Neuronal stem cell (in vitro differentiated cells): Measurements from ENCODE around the gene SLC19A1.

Experiments used
- DNase-seq: peaks from one replicate; pipeline ENCODE4 v3.0.0-alpha.2; 2013; ENCODE audit warnings: low spot score
- H2AFZ ChIP-seq: one replicate; pipeline ENCODE4 v1.6.1; 2013; ENCODE audit warnings: mild to moderate bottlenecking, low read length, inconsistent platforms
- H2AK5ac ChIP-seq: 2 replicates; pipeline ENCODE4 v1.6.1; 2013; ENCODE audit warnings: low read depth, mild to moderate bottlenecking, inconsistent platforms, low read length, moderate library complexity, mixed read lengths
- H2BK120ac ChIP-seq: 2 replicates; pipeline ENCODE4 v1.6.1; 2013; ENCODE audit warnings: low read depth, mild to moderate bottlenecking, inconsistent platforms, low read length, moderate library complexity, mixed read lengths
- H2BK12ac ChIP-seq: one replicate; pipeline ENCODE4 v1.6.1; 2013; ENCODE audit warnings: low read length, inconsistent platforms
- H2BK15ac ChIP-seq: 2 replicates; pipeline ENCODE4 v1.6.1; 2013; ENCODE audit warnings: mild to moderate bottlenecking, low read length, inconsistent platforms, mixed read lengths
- H2BK5ac ChIP-seq: one replicate; pipeline ENCODE4 v1.6.1; 2013; ENCODE audit warnings: inconsistent platforms, mild to moderate bottlenecking, low read length, moderate library complexity
- H3K14ac ChIP-seq: one replicate; pipeline ENCODE4 v1.6.1; 2013; ENCODE audit warnings: low read length, inconsistent platforms
- H3K18ac ChIP-seq: 2 replicates; pipeline ENCODE4 v1.6.1; 2013; ENCODE audit warnings: low read length, inconsistent platforms
- H3K23ac ChIP-seq: 2 replicates; pipeline ENCODE4 v1.6.1; 2013; ENCODE audit warnings: low read depth, mild to moderate bottlenecking, mixed read lengths, low read length, inconsistent platforms; ENCODE audit not compliant: poor library complexity
- H3K27ac ChIP-seq: replicated peaks from 3 replicates; pipeline ENCODE4 v1.5.1; 2013; ENCODE audit warnings: low read length, inconsistent platforms
- H3K27me3 ChIP-seq, 3 experiments: 2 replicates each; pipeline ENCODE4 v1.6.1; 2013; ENCODE audit warnings: low read length in 3 of 3, mild to moderate bottlenecking in 2 of 3, inconsistent platforms in 1 of 3, low read depth in 1 of 3, mixed read lengths in 1 of 3, moderate library complexity in 1 of 3; ENCODE audit not compliant: control insufficient read depth in 3 of 3, insufficient read depth in 3 of 3
- H3K36me3 ChIP-seq, 2 donors: replicated peaks in 1 of 2; 2 replicates each; pipeline ENCODE4 v1.6.1; 2013; ENCODE audit warnings: low read length in 2 of 2; ENCODE audit not compliant: control insufficient read depth in 2 of 2, insufficient read depth in 2 of 2
- H3K4ac ChIP-seq: 2 replicates; pipeline ENCODE4 v1.6.1; 2013; ENCODE audit warnings: inconsistent platforms, mild to moderate bottlenecking, low read length, moderate library complexity
- H3K4me1 ChIP-seq, 2 donors: 1 replicate in 1 of 2; 2 replicates in 1 of 2; pipeline ENCODE4 v1.6.1; 2013; ENCODE audit warnings: low read length in 2 of 2, low read depth in 1 of 2; ENCODE audit not compliant: control insufficient read depth in 2 of 2, insufficient read depth in 1 of 2
- H3K4me2 ChIP-seq: one replicate; pipeline ENCODE4 v1.6.1; 2013; ENCODE audit warnings: mild to moderate bottlenecking, low read length, inconsistent platforms; ENCODE audit not compliant: insufficient read depth, poor library complexity, severe bottlenecking
- H3K4me3 ChIP-seq, 2 donors: 2 replicates each; pipeline ENCODE4 v1.5.1; 2013; ENCODE audit warnings: low read length in 2 of 2, mild to moderate bottlenecking in 2 of 2, inconsistent platforms in 1 of 2, moderate library complexity in 1 of 2
- H3K79me1 ChIP-seq: one replicate; pipeline ENCODE4 v1.6.1; 2013; ENCODE audit warnings: low read depth, mild to moderate bottlenecking, inconsistent platforms, low read length, moderate library complexity
- H3K9ac ChIP-seq: one replicate; pipeline ENCODE4 v1.6.1; 2013; ENCODE audit warnings: mild to moderate bottlenecking, low read depth, low read length, inconsistent platforms; ENCODE audit not compliant: poor library complexity
- H3K9me3 ChIP-seq, 2 donors: replicated peaks in 1 of 2; 2 replicates each; pipeline versions ENCODE3 to v1.6.1; 2013; ENCODE audit warnings: low read length in 2 of 2, mild to moderate bottlenecking in 2 of 2, inconsistent platforms in 1 of 2, low read depth in 1 of 2, mixed read lengths in 1 of 2, moderate library complexity in 1 of 2; ENCODE audit not compliant: control insufficient read depth in 2 of 2, insufficient read depth in 1 of 2
- H4K8ac ChIP-seq: one replicate; pipeline ENCODE4 v1.6.1; 2013; ENCODE audit warnings: low read depth, mild to moderate bottlenecking, inconsistent platforms, low read length, moderate library complexity
- H4K91ac ChIP-seq: one replicate; pipeline ENCODE4 v1.6.1; 2013; ENCODE audit warnings: low read length, low read depth, mild to moderate bottlenecking, inconsistent platforms; ENCODE audit not compliant: poor library complexity
- WGBS, 2 donors: extraction: QIAGEN DNeasy Blood & Tissue Kit; methylation state at CpG; one replicate each; pipeline ENCODE4 v1.1.7; 2013; ENCODE audit warnings: missing lambda C conversion rate in 2 of 2, mixed read lengths in 1 of 2; ENCODE audit not compliant: insufficient read length in 2 of 2, insufficient replicate concordance in 1 of 2; ENCODE audit errors: extremely low coverage in 2 of 2; 5-methylcytosine and 5-hydroxymethylcytosine counted together

SLC19A1 gene

DNA sequence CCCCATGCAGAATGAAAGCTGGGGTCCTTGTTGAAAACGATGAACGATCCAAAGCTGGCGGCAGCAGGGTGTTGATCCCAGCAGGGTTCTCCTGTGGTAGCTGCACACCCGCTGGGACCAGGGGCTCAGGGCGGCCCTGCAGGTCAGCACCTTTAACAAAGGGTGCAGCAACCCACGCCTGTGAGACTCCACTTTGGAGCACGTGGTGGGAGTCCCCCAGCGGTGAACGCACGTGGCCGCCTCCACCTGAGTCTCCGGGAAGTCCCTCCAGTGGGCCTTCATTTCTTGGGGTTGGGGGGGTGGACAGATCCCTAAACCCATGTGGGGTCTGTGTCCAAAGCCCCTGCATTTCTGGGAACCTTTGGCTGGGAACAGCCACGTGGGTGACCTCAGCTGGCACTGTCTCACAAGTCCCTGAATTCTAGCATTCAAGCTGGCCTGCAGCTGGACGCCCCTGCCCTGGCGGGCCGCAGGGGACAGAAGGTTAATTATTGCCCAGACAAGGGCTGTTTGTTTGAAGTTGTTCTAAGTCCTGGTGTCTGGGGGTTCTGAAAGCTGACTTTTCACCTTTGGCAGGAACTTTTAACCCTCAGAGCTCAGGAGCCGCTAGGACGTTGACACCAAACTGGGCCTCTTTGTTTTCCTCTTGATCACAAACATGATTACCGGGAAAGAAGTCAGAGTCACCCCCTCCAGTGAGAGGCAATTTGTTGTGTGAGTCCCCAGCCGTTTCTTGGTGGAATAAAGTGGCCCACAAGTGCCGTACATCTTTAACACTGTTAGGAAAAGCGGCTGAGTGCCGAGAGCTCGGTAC lies 72.8 kb downstream of the SLC19A1 start:
- Histone ChIP-seq H2AK5ac (peak overlapping the region; percentile 91), H3K4ac (no peak overlapping the region), H2BK15ac (peak overlapping the region; percentile 91), H4K8ac (no peak overlapping the region), H2AFZ (no peak overlapping the region), H3K4me1 (peaks cover 10 to 27% of the 10 kb centered on the region in 2 donors), H2BK120ac (no peak overlapping the region), H4K91ac (no peak overlapping the region), H3K27me3 (peaks cover 0 to 66% (median 0%) of the 10 kb centered on the region in 3 experiments), H3K36me3 (peaks cover 0 to 2% of the 10 kb centered on the region in 2 donors), H3K79me1 (peaks cover 23% of the 10 kb centered on the region), H2BK5ac (peak overlapping the region; percentile 80), H3K27ac (peak overlapping the region; percentile 73), H3K4me2 (no peak overlapping the region), H3K9ac (no peak overlapping the region), H3K18ac (peak overlapping the region; percentile 91), H3K4me3 (no peak overlapping the region), H3K9me3 (peaks cover 0 to 2% of the 10 kb centered on the region in 2 donors), H3K14ac (no peak overlapping the region), H3K23ac (no peak overlapping the region), H2BK12ac (no peak overlapping the region)
- DNase-seq: peak; percentile 78
- WGBS, 2 donors: no CpG with 5 or more reads among the region's 24 CpGs

DNA sequence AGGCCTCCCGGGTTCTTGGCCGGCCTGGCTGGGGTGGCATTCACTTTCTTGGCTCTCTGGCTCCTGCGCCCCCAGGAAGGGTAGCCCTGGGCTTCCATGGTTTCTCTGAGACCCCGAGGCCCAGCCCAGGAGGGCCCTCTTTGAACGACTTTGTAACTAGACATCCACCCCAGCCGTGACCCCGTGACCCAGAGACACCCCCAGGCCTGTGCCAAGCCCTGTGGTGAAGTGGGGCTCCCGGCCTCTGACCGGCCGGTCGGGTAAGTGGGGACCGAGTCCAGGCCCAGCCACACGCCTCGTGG lies 73.3 kb downstream of the SLC19A1 start:
- Histone ChIP-seq H3K4me1 (peaks cover 10 to 27% of the 10 kb centered on the region in 2 donors), H3K4me3 (no peak overlapping the region), H2BK12ac (no peak overlapping the region), H4K8ac (no peak overlapping the region), H3K27me3 (peaks cover 0 to 71% (median 0%) of the 10 kb centered on the region in 3 experiments), H3K36me3 (no peaks in the 10 kb centered on the region), H2BK5ac (peak overlapping the region; percentile 80), H2AFZ (no peak overlapping the region), H3K9me3 (no peaks in the 10 kb centered on the region), H3K23ac (no peak overlapping the region), H3K4ac (no peak overlapping the region), H3K79me1 (peaks cover 21% of the 10 kb centered on the region), H3K18ac (peak overlapping the region; percentile 91), H3K4me2 (no peak overlapping the region), H2AK5ac (peak overlapping the region; percentile 91), H4K91ac (no peak overlapping the region), H2BK15ac (peak overlapping the region; percentile 91), H3K27ac (peak overlapping the region; percentile 73), H2BK120ac (no peak overlapping the region), H3K14ac (no peak overlapping the region), H3K9ac (no peak overlapping the region)
- WGBS, 2 donors: no CpG with 5 or more reads among the region's 14 CpGs
- no peak for DNase-seq

- Histone ChIP-seq H4K91ac (no peak overlapping the region), H3K9me3 (peaks cover 0 to under 1% of the 10 kb centered on the region in 2 donors), H3K79me1 (peaks cover 21% of the 10 kb centered on the region), H3K4ac (peak overlapping the region; percentile 97), H2BK120ac (no peak overlapping the region), H3K4me2 (no peak overlapping the region), H2BK5ac (peak overlapping the region; percentile 80), H2AFZ (no peak overlapping the region), H3K14ac (peak overlapping the region; percentile 49), H2AK5ac (peak overlapping the region; percentile 91), H3K27me3 (peaks cover 0 to 74% (median 0%) of the 10 kb centered on the region in 3 experiments), H3K27ac (no peak overlapping the region), H3K4me1 (peaks cover 10 to 27% of the 10 kb centered on the region in 2 donors), H3K18ac (peak overlapping the region; percentile 91), H2BK15ac (peak overlapping the region; percentile 91), H3K36me3 (no peaks in the 10 kb centered on the region), H3K4me3 (peak overlapping the region in 1 of 2 donors; percentile 33), H2BK12ac (peak overlapping the region; percentile 93), H3K9ac (no peak overlapping the region), H3K23ac (peak overlapping the region; percentile 62), H4K8ac (no peak overlapping the region)
- no CpG with 5 or more reads among the region's 45 CpGs for whole genome bisulfite sequencing, 2 donors
- no peak for DNase-seq
Observed at GRCh38 chr21:45468051-45468970, 73.9 kb downstream of the SLC19A1 start.
